Glutamatergic neuron (in vitro differentiated cells): ENCODE results near the gene LCORL. TPM values are rescaled to one million over a fixed set of nuclear protein-coding genes. Genes with fewer than 3 reads are reported as not detected.
A peak's percentile ranks its signal among the peaks of the same experiment; 100 is the strongest.
"Not testable (repeated sequence)": the region's sequence is repeated elsewhere in the genome, so short reads cannot be mapped to it uniquely, and the experiment has no call there.

Source experiments
- DNase-seq: peaks from one replicate; pipeline ENCODE4 v3.0.0; 2022
- H3K27ac Mint-ChIP-seq: one replicate; pipeline ENCODE4 v1.8.0; 2020; ENCODE audit warnings: mild to moderate bottlenecking, mixed read lengths, inconsistent platforms; ENCODE audit not compliant: unreplicated experiment
- H3K27me3 Mint-ChIP-seq: one replicate; pipeline ENCODE4 v1.8.0; 2020; ENCODE audit warnings: mild to moderate bottlenecking, moderate library complexity, mixed read lengths, inconsistent platforms; ENCODE audit not compliant: unreplicated experiment
- H3K36me3 Mint-ChIP-seq: one replicate; pipeline ENCODE4 v1.8.0; 2020; ENCODE audit warnings: mild to moderate bottlenecking, mixed read lengths, inconsistent platforms; ENCODE audit not compliant: unreplicated experiment
- H3K4me1 Mint-ChIP-seq: one replicate; pipeline ENCODE4 v1.8.0; 2020; ENCODE audit warnings: mild to moderate bottlenecking, low read depth, mixed read lengths, inconsistent platforms; ENCODE audit not compliant: unreplicated experiment
- H3K4me3 Mint-ChIP-seq: one replicate; pipeline ENCODE4 v1.8.0; 2020; ENCODE audit warnings: mild to moderate bottlenecking, mixed read lengths, inconsistent platforms; ENCODE audit not compliant: unreplicated experiment
- H3K9me3 Mint-ChIP-seq: one replicate; pipeline ENCODE4 v1.8.0; 2020; ENCODE audit warnings: mild to moderate bottlenecking, moderate library complexity, mixed read lengths, inconsistent platforms; ENCODE audit not compliant: unreplicated experiment
- total RNA-seq: library from RNA; stranded (reverse); fragmentation: NEBNext Ultra II Directional; extraction: Animal tissue kit (Norgen Biotek cat#: 25700); gene quantifications from one replicate; pipeline ENCODE4 v1.2.1, GENCODE V29; 2021; ENCODE audit not compliant: unreplicated experiment
- TF ChIP-seq, protein P1 (sequence below): fragments of 200-600 bp; sonication (generic); IDR thresholded peaks from one replicate; pipeline ENCODE4 v1.5.0; 2021; ENCODE audit not compliant: partially characterized antibody, unreplicated experiment

Gene LCORL
- total RNA-seq, 1 donor from 2014 or later: 30.8 TPM

DNA sequence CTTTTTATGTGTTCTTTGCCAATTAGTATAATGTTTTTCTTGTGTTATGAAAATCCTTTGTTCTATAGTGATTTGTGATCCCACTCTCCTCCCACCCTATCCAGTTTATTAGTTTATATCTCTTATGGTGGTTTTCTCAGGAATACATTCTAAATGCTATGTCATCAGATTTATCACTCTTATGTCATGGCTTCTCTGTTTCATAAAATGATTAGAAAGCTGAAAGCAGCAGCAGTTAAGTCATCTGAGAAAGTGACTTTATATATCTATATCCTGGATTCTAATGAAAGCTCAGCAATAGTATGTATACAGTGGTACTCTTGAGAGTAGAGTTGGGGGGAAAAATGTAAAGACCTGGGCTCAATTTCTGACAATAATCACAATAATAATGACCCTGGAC, 169.6 kb downstream of the LCORL start:
- no peak overlapping the region for H3K4me3 Mint-ChIP-seq
- no peaks in the 10 kb centered on the region for H3K9me3 Mint-ChIP-seq
- TF ChIP-seq, protein P1, sequence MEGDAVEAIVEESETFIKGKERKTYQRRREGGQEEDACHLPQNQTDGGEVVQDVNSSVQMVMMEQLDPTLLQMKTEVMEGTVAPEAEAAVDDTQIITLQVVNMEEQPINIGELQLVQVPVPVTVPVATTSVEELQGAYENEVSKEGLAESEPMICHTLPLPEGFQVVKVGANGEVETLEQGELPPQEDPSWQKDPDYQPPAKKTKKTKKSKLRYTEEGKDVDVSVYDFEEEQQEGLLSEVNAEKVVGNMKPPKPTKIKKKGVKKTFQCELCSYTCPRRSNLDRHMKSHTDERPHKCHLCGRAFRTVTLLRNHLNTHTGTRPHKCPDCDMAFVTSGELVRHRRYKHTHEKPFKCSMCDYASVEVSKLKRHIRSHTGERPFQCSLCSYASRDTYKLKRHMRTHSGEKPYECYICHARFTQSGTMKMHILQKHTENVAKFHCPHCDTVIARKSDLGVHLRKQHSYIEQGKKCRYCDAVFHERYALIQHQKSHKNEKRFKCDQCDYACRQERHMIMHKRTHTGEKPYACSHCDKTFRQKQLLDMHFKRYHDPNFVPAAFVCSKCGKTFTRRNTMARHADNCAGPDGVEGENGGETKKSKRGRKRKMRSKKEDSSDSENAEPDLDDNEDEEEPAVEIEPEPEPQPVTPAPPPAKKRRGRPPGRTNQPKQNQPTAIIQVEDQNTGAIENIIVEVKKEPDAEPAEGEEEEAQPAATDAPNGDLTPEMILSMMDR: no peak
- no peaks in the 10 kb centered on the region for H3K36me3 Mint-ChIP-seq
- no peak for DNase-seq
- H3K27ac Mint-ChIP-seq: no peak overlapping the region
- no peaks in the 10 kb centered on the region for H3K27me3 Mint-ChIP-seq
- no peaks in the 10 kb centered on the region for H3K4me1 Mint-ChIP-seq

DNA sequence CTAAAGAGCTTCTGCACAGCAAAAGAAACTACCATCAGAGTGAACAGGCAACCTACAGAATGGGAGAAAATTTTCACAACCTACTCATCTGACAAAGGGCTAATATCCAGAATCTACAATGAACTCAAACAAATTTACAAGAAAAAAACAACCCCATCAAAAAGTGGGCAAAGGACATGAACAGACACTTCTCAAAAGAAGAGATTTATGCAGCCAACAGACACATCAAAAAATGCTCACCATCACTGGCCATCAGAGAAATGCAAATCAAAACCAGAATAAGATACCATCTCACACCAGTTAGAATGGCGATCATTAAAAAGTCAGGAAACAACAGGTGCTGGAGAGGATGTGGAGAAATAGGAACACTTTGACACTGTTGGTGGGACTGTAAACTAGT, 171.3 kb downstream of the LCORL start:
- DNase-seq, H3K4me3 Mint-ChIP-seq, H3K4me1 Mint-ChIP-seq, H3K27ac Mint-ChIP-seq, H3K36me3 Mint-ChIP-seq, H3K9me3 Mint-ChIP-seq, H3K27me3 Mint-ChIP-seq: not testable (repeated sequence)

DNA sequence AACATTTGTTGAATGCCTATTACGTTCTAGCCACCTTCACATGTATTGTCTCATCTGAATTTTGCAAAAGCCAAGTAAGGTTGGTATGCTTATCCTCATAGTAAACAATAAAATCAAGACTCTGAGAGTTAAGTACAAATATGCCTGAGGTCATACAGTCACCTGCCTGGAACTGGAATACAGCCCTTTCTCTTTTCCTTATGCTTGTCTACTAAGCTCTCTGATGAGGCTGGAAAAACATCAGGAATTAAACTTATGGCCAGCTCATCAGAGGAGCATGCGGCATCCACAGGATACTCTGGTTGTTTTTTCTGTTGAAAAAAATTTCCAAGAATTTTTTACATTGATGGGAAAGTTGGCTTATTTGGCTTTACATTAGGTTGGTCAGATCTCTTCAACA, 175.3 kb downstream of the LCORL start:
- Mint-ChIP-seq H3K4me3 (no peak overlapping the region), H3K27me3 (no peaks in the 10 kb centered on the region), H3K9me3 (no peaks in the 10 kb centered on the region), H3K27ac (no peak overlapping the region), H3K36me3 (no peaks in the 10 kb centered on the region), H3K4me1 (no peaks in the 10 kb centered on the region)
- DNase-seq: no peak
- TF ChIP-seq, protein P1: no peak

DNA sequence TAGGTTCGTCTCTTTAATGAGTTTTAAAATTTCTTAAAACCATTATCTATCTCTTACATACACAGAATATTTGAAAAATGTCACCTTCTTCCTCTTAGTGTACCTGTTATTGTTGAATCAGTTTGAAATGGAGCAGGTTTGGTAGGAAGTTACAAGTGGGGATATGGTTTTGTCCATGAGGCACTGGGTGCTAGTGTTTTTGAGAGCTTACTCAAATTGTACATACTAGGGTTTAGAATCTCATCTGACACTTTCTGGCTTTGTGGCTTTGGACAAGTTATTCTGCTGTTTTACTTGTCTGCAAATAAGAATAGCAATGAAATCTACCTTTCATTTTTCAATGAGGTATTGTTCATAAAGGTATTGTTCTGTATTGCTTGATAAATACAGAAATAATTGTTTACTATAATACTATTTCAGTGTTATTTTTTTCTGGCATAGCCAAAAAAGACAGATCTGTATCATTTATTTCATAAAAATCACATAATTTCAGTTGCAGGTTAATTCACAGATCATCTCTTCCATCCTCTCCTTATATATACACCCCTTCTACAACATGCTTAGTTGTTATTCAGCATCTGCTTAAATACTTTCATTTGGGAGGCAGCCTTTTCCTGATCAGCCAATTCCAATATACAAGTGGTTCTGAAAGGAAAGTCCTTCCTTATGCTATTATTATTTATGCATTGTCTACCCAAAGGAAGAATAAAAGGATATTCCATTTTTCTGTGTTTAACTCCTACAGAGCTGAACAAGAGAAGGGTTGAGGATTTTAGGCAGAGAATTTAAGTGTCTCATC, 197.5 kb downstream of the LCORL start:
- no peaks in the 10 kb centered on the region for H3K9me3 Mint-ChIP-seq
- no peaks in the 10 kb centered on the region for H3K36me3 Mint-ChIP-seq
- no peak for DNase-seq
- TF ChIP-seq, protein P1: no peak
- no peak overlapping the region for H3K27ac Mint-ChIP-seq
- no peak overlapping the region for H3K4me3 Mint-ChIP-seq
- H3K27me3 Mint-ChIP-seq: no peaks in the 10 kb centered on the region
- H3K4me1 Mint-ChIP-seq: peaks cover 13% of the 10 kb centered on the region

DNA sequence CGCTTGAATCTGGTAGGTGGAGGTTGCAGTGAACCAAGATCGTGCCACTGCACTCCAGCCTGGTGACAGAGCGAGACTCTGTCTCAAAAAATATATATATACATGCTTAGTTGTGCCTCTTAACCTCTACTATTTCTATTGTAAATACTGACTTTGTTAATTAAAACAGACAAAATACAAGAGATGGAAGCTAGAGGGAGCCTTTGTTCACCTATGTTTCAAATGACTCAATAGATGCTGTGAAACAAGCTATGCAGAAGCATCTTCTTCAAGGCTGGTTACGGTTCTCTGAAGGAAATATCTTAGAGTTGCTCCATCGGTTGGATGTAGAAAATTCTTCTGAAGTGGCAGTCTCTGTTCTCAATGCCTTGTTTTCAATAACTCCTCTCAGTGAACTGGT, 204.5 kb downstream of the LCORL start:
- H3K27me3 Mint-ChIP-seq: no peaks in the 10 kb centered on the region
- no peaks in the 10 kb centered on the region for H3K9me3 Mint-ChIP-seq
- H3K4me3 Mint-ChIP-seq: no peak overlapping the region
- DNase-seq: no peak
- TF ChIP-seq, protein P1: peak; percentile 25
- no peaks in the 10 kb centered on the region for H3K36me3 Mint-ChIP-seq
- H3K4me1 Mint-ChIP-seq: peaks cover 9% of the 10 kb centered on the region
- no peak overlapping the region for H3K27ac Mint-ChIP-seq
